HG02571 (cell line): ENCODE results near the gene PCDH9.

Source experiments
- ATAC-seq: cut with Tn5 transposase; IDR thresholded peaks from one replicate; pipeline ENCODE4 v1.9.1; 2021; ENCODE audit warnings: mild to moderate bottlenecking, moderate library complexity; ENCODE audit not compliant: unreplicated experiment

Gene PCDH9

GRCh38 chr13:66430728-66431127 lies 799.4 kb downstream of the PCDH9 start:
- ATAC-seq: no peak

- ATAC-seq: no peak
These were observed 799.9 kb downstream of the PCDH9 start for GRCh38 chr13:66430269-66430668.

GRCh38 chr13:66429156-66429555 lies 801.0 kb downstream of the PCDH9 start:
- no peak for ATAC-seq

GRCh38 chr13:66427458-66427861 lies 802.7 kb downstream of the PCDH9 start:
- ATAC-seq: no peak

- no peak for ATAC-seq
These were observed 804.4 kb downstream of the PCDH9 start for GRCh38 chr13:66425741-66426140.

- ATAC-seq: no peak
These were observed 805.7 kb downstream of the PCDH9 start for GRCh38 chr13:66424422-66424821.

GRCh38 chr13:66415444-66415843 lies 814.7 kb downstream of the PCDH9 start:
- no peak for ATAC-seq

GRCh38 chr13:66414066-66414800 lies 815.9 kb downstream of the PCDH9 start:
- no peak for ATAC-seq

GRCh38 chr13:66410314-66410713 lies 819.8 kb downstream of the PCDH9 start:
- no peak for ATAC-seq

GRCh38 chr13:66409542-66409941 lies 820.6 kb downstream of the PCDH9 start:
- ATAC-seq: no peak

- ATAC-seq: no peak
These were observed 823.0 kb downstream of the PCDH9 start for GRCh38 chr13:66407128-66407527.

GRCh38 chr13:66405908-66406802 lies 824.0 kb downstream of the PCDH9 start:
- no peak for ATAC-seq

GRCh38 chr13:66402546-66402945 lies 827.6 kb downstream of the PCDH9 start:
- no peak for ATAC-seq

GRCh38 chr13:66402066-66402465 lies 828.1 kb downstream of the PCDH9 start:
- ATAC-seq: no peak

GRCh38 chr13:66400292-66400691 lies 829.8 kb downstream of the PCDH9 start:
- ATAC-seq: no peak

- no peak for ATAC-seq
These were observed 830.3 kb downstream of the PCDH9 start for GRCh38 chr13:66399873-66400272.

- ATAC-seq: no peak
These were observed 833.0 kb downstream of the PCDH9 start for GRCh38 chr13:66397133-66397532.

- ATAC-seq: no peak
These were observed 838.8 kb downstream of the PCDH9 start for GRCh38 chr13:66391322-66391721.

GRCh38 chr13:66378894-66379293 lies 851.2 kb downstream of the PCDH9 start:
- no peak for ATAC-seq

- ATAC-seq: no peak
These were observed 852.6 kb downstream of the PCDH9 start for GRCh38 chr13:66377569-66377968.

GRCh38 chr13:66375756-66376155 lies 854.4 kb downstream of the PCDH9 start:
- no peak for ATAC-seq

GRCh38 chr13:66369666-66370065 lies 860.5 kb downstream of the PCDH9 start:
- ATAC-seq: no peak
